ENCODE measurements around the gene FOXN4.
"Not testable (repeated sequence)": the region's sequence is repeated elsewhere in the genome, so short reads cannot be mapped to it uniquely, and the experiment has no call there.

Gene FOXN4

GRCh38 chr12:109308534-109309380 is at the start of gene FOXN4:
Gene FOXN4, minus strand, starts transcription at chr12:109309284. Its CDS starts 963 bp downstream, at chr12:109308321.
- DNase-seq, result peak; percentile 51

GRCh38 chr12:109358154-109358869 is 49.2 kb upstream of the FOXN4 start:
- DNase-seq, result no peak

GRCh38 chr12:109357032-109357431 is 47.9 kb upstream of the FOXN4 start:
- DNase-seq, result no peak

GRCh38 chr12:109356577-109356976 is 47.5 kb upstream of the FOXN4 start:
- DNase-seq, result peak; percentile 21

GRCh38 chr12:109352184-109352583 is 43.1 kb upstream of the FOXN4 start:
- DNase-seq, result no peak

- no peak for DNase-seq
Measured at GRCh38 chr12:109347589-109347988, 38.5 kb upstream of the FOXN4 start, which contains the start of gene MYO1H. Gene MYO1H, plus strand, starts transcription at chr12:109347900. Its CDS starts 61 bp downstream, at chr12:109347961.

GRCh38 chr12:109346920-109347319 is 37.8 kb upstream of the FOXN4 start:
- DNase-seq, result no peak

GRCh38 chr12:109345428-109345827 is 36.3 kb upstream of the FOXN4 start:
- no peak for DNase-seq

- DNase-seq, result no peak
Measured at GRCh38 chr12:109343677-109344076, 34.6 kb upstream of the FOXN4 start.

GRCh38 chr12:109336593-109336992 is 27.5 kb upstream of the FOXN4 start:
- no peak for DNase-seq

- no peak for DNase-seq
Measured at GRCh38 chr12:109334887-109335286, 25.8 kb upstream of the FOXN4 start.

GRCh38 chr12:109331301-109331952 is 22.3 kb upstream of the FOXN4 start:
- DNase-seq, result no peak

GRCh38 chr12:109330282-109331230 is 21.5 kb upstream of the FOXN4 start:
- DNase-seq, result no peak

GRCh38 chr12:109329686-109330085 is 20.6 kb upstream of the FOXN4 start:
- DNase-seq, result peak; percentile 57

GRCh38 chr12:109329003-109329402 is 19.9 kb upstream of the FOXN4 start:
- no peak for DNase-seq

- not testable (repeated sequence) for DNase-seq
Measured at GRCh38 chr12:109321294-109321693, 12.2 kb upstream of the FOXN4 start.

GRCh38 chr12:109310247-109311125 is 1.4 kb upstream of the FOXN4 start:
- peak; percentile 84 for DNase-seq

- peak; percentile 60 for DNase-seq
Measured at GRCh38 chr12:109309381-109310246, 530 bp upstream of the FOXN4 start.

GRCh38 chr12:109307051-109307450 is 2.0 kb downstream of the FOXN4 start:
- no peak for DNase-seq

GRCh38 chr12:109305547-109305946 is 3.5 kb downstream of the FOXN4 start:
- DNase-seq, result no peak

Measured in NCI-H1105 (cell line).